ENCODE measurements around the gene ZNF536.

GRCh38 chr19:30535011-30535410 lies 162.8 kb downstream of the ZNF536 start:
- TF ChIP-seq CTCF (IDR thresholded peaks at IDR 0.05; ENCODE audit: insufficient read depth, low read depth, low read length) (no peak), EZH2 (IDR thresholded peaks at IDR 0.05; ENCODE audit: insufficient read depth, low read length) (no peak)

Measured in astrocyte (in vitro differentiated cells and primary cell).